ENCODE measurements around the gene RFX2.

GRCh38 chr19:6061376-6062130, 48.7 kb downstream of the RFX2 start:
- TF ChIP-seq CTCF (IDR thresholded peaks at IDR 0.05) (no peak), POLR2A (IDR thresholded peaks at IDR 0.05; ENCODE audit: low read length) (no peak), NR3C1 (IDR thresholded peaks at IDR 0.05) (no peak), RAD21 (conservative IDR thresholded peaks at IDR 0.05 in 1 of 2, IDR thresholded peaks at IDR 0.05 in 1 of 2) (no peak), ZFP36 (IDR thresholded peaks at IDR 0.05; ENCODE audit: borderline replicate concordance, partially characterized antibody) (no peak), RNF2 (IDR thresholded peaks at IDR 0.05; ENCODE audit: borderline replicate concordance, low read depth) (no peak), KDM1A (IDR thresholded peaks at IDR 0.05; ENCODE audit: low read depth) (no peak), JUN (IDR thresholded peaks at IDR 0.05) (no peak)
- TF ChIP-seq, protein P1, sequence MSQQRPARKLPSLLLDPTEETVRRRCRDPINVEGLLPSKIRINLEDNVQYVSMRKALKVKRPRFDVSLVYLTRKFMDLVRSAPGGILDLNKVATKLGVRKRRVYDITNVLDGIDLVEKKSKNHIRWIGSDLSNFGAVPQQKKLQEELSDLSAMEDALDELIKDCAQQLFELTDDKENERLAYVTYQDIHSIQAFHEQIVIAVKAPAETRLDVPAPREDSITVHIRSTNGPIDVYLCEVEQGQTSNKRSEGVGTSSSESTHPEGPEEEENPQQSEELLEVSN (IDR thresholded peaks at IDR 0.05; ENCODE audit: borderline replicate concordance, low read depth), result no peak
